ENCODE results near the gene NCKAP5.

DNA sequence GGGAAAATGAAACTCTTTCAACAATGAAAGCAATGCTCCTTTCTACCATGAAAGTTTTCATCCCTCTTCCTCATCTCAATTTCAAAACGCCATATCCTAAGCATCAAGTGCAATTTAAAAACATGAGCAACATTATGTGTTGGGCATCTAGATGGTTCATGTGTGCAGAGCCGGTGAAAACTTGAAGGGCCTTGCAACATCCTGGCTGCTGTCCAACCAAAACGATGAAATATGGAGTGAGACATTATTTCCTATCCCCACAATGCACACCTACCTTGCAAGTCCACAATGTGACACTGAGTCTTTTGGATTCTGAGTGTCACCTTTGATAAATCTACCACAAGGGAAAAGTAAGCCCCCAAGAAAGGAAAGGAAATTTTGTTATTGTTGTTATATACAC lies 110.0 kb downstream of the NCKAP5 start:
- TF ChIP-seq CTCF (IDR thresholded peaks at IDR 0.05 in 8 of 11, conservative IDR thresholded peaks at IDR 0.05 in 3 of 11) (no peak), POLR2A (IDR thresholded peaks at IDR 0.05) (no peak)

All from spleen (tissue), 7 donors.